ENCODE results near the gene ITLN1. TPM values are rescaled to one million over a fixed set of nuclear protein-coding genes. Genes with fewer than 3 reads are reported as not detected.

The ITLN1 gene
- total RNA-seq, 1 donor from 2014 or later: not detected

- DNase-seq (ENCODE audit: extremely low spot score, unreplicated experiment): peak; percentile 54
These were observed 31.2 kb downstream of the ITLN1 start for GRCh38 chr1:160853754-160854153.

GRCh38 chr1:160853014-160853413 is 32.0 kb downstream of the ITLN1 start:
- Mint-ChIP-seq H3K9me3 (ENCODE audit: unreplicated experiment) (no peaks in the 10 kb centered on the region), H3K4me1 (ENCODE audit: unreplicated experiment) (no peaks in the 10 kb centered on the region), H3K27ac (ENCODE audit: unreplicated experiment) (no peak overlapping the region), H3K36me3 (ENCODE audit: unreplicated experiment) (no peaks in the 10 kb centered on the region), H3K27me3 (ENCODE audit: unreplicated experiment) (no peaks in the 10 kb centered on the region), H3K4me3 (ENCODE audit: unreplicated experiment) (no peak overlapping the region)
- no peak for DNase-seq (ENCODE audit: extremely low spot score, unreplicated experiment)
- TF ChIP-seq CTCF (IDR thresholded peaks at IDR 0.05): no peak

More at GRCh38 chr1:160853754-160854153, 31.2 kb downstream of the ITLN1 start:
- no peak for TF ChIP-seq CTCF (IDR thresholded peaks at IDR 0.05)
- H3K27ac Mint-ChIP-seq (ENCODE audit: unreplicated experiment): no peak overlapping the region
- no peaks in the 10 kb centered on the region for H3K9me3 Mint-ChIP-seq (ENCODE audit: unreplicated experiment)
- no peak overlapping the region for H3K4me3 Mint-ChIP-seq (ENCODE audit: unreplicated experiment)
- H3K27me3 Mint-ChIP-seq (ENCODE audit: unreplicated experiment): no peaks in the 10 kb centered on the region
- H3K4me1 Mint-ChIP-seq (ENCODE audit: unreplicated experiment): no peaks in the 10 kb centered on the region
- H3K36me3 Mint-ChIP-seq (ENCODE audit: unreplicated experiment): no peaks in the 10 kb centered on the region

- peak; percentile 69 for DNase-seq (ENCODE audit: extremely low spot score, unreplicated experiment)
- H3K9me3 Mint-ChIP-seq (ENCODE audit: unreplicated experiment): no peaks in the 10 kb centered on the region
- no peak overlapping the region for H3K27ac Mint-ChIP-seq (ENCODE audit: unreplicated experiment)
- H3K4me1 Mint-ChIP-seq (ENCODE audit: unreplicated experiment): no peaks in the 10 kb centered on the region
- no peaks in the 10 kb centered on the region for H3K36me3 Mint-ChIP-seq (ENCODE audit: unreplicated experiment)
- no peak overlapping the region for H3K4me3 Mint-ChIP-seq (ENCODE audit: unreplicated experiment)
- peaks cover 2% of the 10 kb centered on the region for H3K27me3 Mint-ChIP-seq (ENCODE audit: unreplicated experiment)
- no peak for TF ChIP-seq CTCF (IDR thresholded peaks at IDR 0.05)
These were observed 34.0 kb downstream of the ITLN1 start for GRCh38 chr1:160850993-160851392.

GRCh38 chr1:160850541-160850940 is 34.4 kb downstream of the ITLN1 start:
- no peak overlapping the region for H3K27ac Mint-ChIP-seq (ENCODE audit: unreplicated experiment)
- no peak for DNase-seq (ENCODE audit: extremely low spot score, unreplicated experiment)
- H3K36me3 Mint-ChIP-seq (ENCODE audit: unreplicated experiment): no peaks in the 10 kb centered on the region
- H3K27me3 Mint-ChIP-seq (ENCODE audit: unreplicated experiment): peaks cover 2% of the 10 kb centered on the region
- H3K4me1 Mint-ChIP-seq (ENCODE audit: unreplicated experiment): no peaks in the 10 kb centered on the region
- H3K4me3 Mint-ChIP-seq (ENCODE audit: unreplicated experiment): no peak overlapping the region
- no peak for TF ChIP-seq CTCF (IDR thresholded peaks at IDR 0.05)
- no peaks in the 10 kb centered on the region for H3K9me3 Mint-ChIP-seq (ENCODE audit: unreplicated experiment)

- no peaks in the 10 kb centered on the region for H3K4me1 Mint-ChIP-seq (ENCODE audit: unreplicated experiment)
- no peaks in the 10 kb centered on the region for H3K9me3 Mint-ChIP-seq (ENCODE audit: unreplicated experiment)
- H3K36me3 Mint-ChIP-seq (ENCODE audit: unreplicated experiment): no peaks in the 10 kb centered on the region
- DNase-seq (ENCODE audit: extremely low spot score, unreplicated experiment): peak; percentile 76
- no peak overlapping the region for H3K4me3 Mint-ChIP-seq (ENCODE audit: unreplicated experiment)
- H3K27me3 Mint-ChIP-seq (ENCODE audit: unreplicated experiment): peaks cover 2% of the 10 kb centered on the region
- no peak overlapping the region for H3K27ac Mint-ChIP-seq (ENCODE audit: unreplicated experiment)
- TF ChIP-seq CTCF (IDR thresholded peaks at IDR 0.05): no peak
These were observed 38.7 kb downstream of the ITLN1 start for GRCh38 chr1:160846281-160846680.
